ENCODE data around the gene FREY1. TPM values are rescaled to one million over a fixed set of nuclear protein-coding genes. Genes with fewer than 3 reads are reported as not detected.

Gene FREY1
- total and polyA plus RNA-seq, 2 of the 4 experiments (the other 2 are of a cell fraction), result 0.21 TPM; not detected in 1

- no peak overlapping the region for H3K56ac ChIP-seq (ENCODE audit: extremely low read depth, insufficient read depth, low read length)
- POLR2A ChIA-PET (ENCODE audit: unreplicated experiment), result no interaction called here
- no peak overlapping the region for H4K91ac ChIP-seq (ENCODE audit: insufficient read depth, low read depth, low read length)
- no peak overlapping the region for H4K8ac ChIP-seq (ENCODE audit: low read depth in 2 of 2, low read length in 2 of 2)
- no peak overlapping the region for H2BK5ac ChIP-seq (ENCODE audit: low read depth, low read length, poor library complexity, severe bottlenecking)
- H3K4me2 ChIP-seq (ENCODE audit: low read depth, low read length), result no peak overlapping the region
- H3K18ac ChIP-seq (ENCODE audit: low read depth, low read length), result no peak overlapping the region
- no peak overlapping the region for H2AK9ac ChIP-seq (replicated peaks; ENCODE audit: low read depth, low read length, poor library complexity)
- H3K9me1 ChIP-seq (ENCODE audit: insufficient read depth, low read length), result no peaks in the 10 kb centered on the region
- H3K79me1 ChIP-seq (ENCODE audit: low read depth in 1 of 2, low read length in 2 of 2), result no peaks in the 10 kb centered on the region
- DNase-seq (no peak), ATAC-seq (ENCODE audit: low read depth) (no peak)
- no peak overlapping the region for H2BK15ac ChIP-seq (ENCODE audit: low read depth, low read length)
- no CpG with 5 or more reads among the region's 10 CpGs for WGBS, 2 experiments (ENCODE audit: extremely low coverage in 2 of 2, insufficient read length in 1 of 2)
- no peaks in the 10 kb centered on the region for H3K4me1 ChIP-seq (ENCODE audit: control insufficient read depth, insufficient read depth, low read length)
- dilution Hi-C loops (cut with HindIII; ENCODE audit: low sequenced_read_pairs, unreplicated experiment) (no loop called here), in situ Hi-C loops (cut with MboI; ENCODE audit: low sequenced_read_pairs) (no loop called here), intact Hi-C loops (cut with micrococcal nuclease) (no loop called here)
- H3K27ac ChIP-seq (ENCODE audit: insufficient read depth, low read length), result no peak overlapping the region
- H2AK5ac ChIP-seq (ENCODE audit: low read depth, low read length), result no peak overlapping the region
- no peaks in the 10 kb centered on the region for H4K20me1 ChIP-seq (ENCODE audit: insufficient read depth, low read length)
- no TSS peak for BruUV-seq (replicated peaks)
- no peak overlapping the region for H3K4ac ChIP-seq (ENCODE audit: low read depth, low read length)
- no peak overlapping the region for H3K9ac ChIP-seq (ENCODE audit: low read depth, low read length)
- H2AFZ ChIP-seq (replicated peaks; ENCODE audit: low read length, poor library complexity), result no peak overlapping the region
- H2BK20ac ChIP-seq (ENCODE audit: low read depth, low read length), result no peak overlapping the region
- peaks cover 45% of the 10 kb centered on the region for H3K36me3 ChIP-seq (ENCODE audit: control insufficient read depth, insufficient read depth, low read length)
- TF ChIP-seq SMC3 (IDR thresholded peaks at IDR 0.05; ENCODE audit: low read depth, low read length) (no peak), CHD1 (IDR thresholded peaks at IDR 0.05; ENCODE audit: low read depth, low read length) (no peak), RAD21 (IDR thresholded peaks at IDR 0.05; ENCODE audit: low read length) (no peak), RFX5 (IDR thresholded peaks at IDR 0.05; ENCODE audit: low read depth, low read length) (no peak), MAZ (IDR thresholded peaks at IDR 0.05; ENCODE audit: borderline replicate concordance, low read depth, low read length) (no peak), USF2 (IDR thresholded peaks at IDR 0.05; ENCODE audit: low read depth, low read length) (no peak), BHLHE40 (IDR thresholded peaks at IDR 0.05; ENCODE audit: low read depth, low read length) (no peak), POLR2A (IDR thresholded peaks at IDR 0.05; ENCODE audit: low read depth, low read length) (no peak), MXI1 (IDR thresholded peaks at IDR 0.05; ENCODE audit: borderline replicate concordance, low read depth, low read length) (no peak)
- TF ChIP-seq, protein P1, sequence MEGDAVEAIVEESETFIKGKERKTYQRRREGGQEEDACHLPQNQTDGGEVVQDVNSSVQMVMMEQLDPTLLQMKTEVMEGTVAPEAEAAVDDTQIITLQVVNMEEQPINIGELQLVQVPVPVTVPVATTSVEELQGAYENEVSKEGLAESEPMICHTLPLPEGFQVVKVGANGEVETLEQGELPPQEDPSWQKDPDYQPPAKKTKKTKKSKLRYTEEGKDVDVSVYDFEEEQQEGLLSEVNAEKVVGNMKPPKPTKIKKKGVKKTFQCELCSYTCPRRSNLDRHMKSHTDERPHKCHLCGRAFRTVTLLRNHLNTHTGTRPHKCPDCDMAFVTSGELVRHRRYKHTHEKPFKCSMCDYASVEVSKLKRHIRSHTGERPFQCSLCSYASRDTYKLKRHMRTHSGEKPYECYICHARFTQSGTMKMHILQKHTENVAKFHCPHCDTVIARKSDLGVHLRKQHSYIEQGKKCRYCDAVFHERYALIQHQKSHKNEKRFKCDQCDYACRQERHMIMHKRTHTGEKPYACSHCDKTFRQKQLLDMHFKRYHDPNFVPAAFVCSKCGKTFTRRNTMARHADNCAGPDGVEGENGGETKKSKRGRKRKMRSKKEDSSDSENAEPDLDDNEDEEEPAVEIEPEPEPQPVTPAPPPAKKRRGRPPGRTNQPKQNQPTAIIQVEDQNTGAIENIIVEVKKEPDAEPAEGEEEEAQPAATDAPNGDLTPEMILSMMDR (conservative IDR thresholded peaks at IDR 0.05; ENCODE audit: low read depth, low read length), result no peak
- H3K23ac ChIP-seq (ENCODE audit: low read depth, low read length), result no peak overlapping the region
- no peak overlapping the region for H3K4me3 ChIP-seq (ENCODE audit: insufficient read depth, low read depth, low read length)
- no peak overlapping the region for H3K14ac ChIP-seq (replicated peaks; ENCODE audit: low read depth, low read length)
- H4K5ac ChIP-seq (ENCODE audit: low read depth, low read length), result no peak overlapping the region
- CTCF ChIA-PET, result no interaction called here
- no peaks in the 10 kb centered on the region for H3K27me3 ChIP-seq (ENCODE audit: control insufficient read depth, insufficient read depth, low read length)
- H2BK120ac ChIP-seq (ENCODE audit: low read depth, low read length), result no peak overlapping the region
- no peaks in the 10 kb centered on the region for H3K9me3 ChIP-seq (ENCODE audit: control insufficient read depth, insufficient read depth, low read length)
Measured at GRCh38 chr11:45937916-45938315, 30.8 kb upstream of the FREY1 start.
